Bone marrow (tissue), 2 donors: ENCODE measurements around the gene ADARB2.
"Not testable (repeated sequence)": the region's sequence is repeated elsewhere in the genome, so short reads cannot be mapped to it uniquely, and the experiment has no call there.

Experiments
- DNase-seq, 2 donors: peaks; one replicate each; lab custom pipeline; 2025; lab: John Stamatoyannopoulos, UW

The ADARB2 gene

DNA sequence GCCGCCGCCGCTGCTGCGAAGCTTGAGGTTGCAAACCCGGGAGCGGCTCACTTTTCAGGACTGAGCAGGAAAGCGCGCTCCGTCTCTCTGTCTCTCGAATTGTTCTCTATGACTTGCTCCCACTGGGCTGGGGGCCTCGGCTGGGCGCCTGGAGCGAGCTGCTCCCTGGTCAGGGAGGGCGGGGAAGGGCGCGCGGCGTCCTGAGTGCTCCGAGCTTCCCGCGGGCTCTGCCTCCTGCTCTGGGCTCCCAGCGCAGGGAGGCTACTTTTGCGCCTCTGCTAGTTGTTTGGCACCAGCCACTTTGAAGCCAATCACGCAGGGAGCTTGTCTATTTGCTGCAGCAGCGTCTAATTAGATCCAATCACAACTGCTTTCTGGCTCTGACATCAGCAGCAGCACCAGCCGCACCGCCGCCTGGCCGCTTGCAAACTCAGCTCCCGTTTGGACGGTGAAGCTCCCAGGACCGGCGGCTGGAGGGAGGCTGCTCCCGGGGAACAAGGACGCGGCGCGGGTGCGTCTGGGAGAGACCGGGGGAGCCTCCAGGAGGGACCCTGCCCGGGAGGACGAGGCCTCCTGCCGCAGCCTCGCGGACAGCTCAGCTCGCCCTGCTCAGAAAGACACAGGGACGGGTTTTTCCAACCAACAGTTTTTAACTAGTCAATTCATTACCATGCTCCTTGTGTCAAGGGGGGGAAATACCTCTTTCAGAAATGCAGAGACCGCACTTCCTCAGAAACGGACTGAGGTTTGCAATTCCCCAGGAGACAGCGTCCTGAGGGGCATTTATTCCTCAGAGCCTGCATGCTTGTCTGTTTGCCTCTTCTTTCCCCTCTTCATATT is at the start of gene ADARB2:
TSS of gene ADARB2 (minus strand) at position 304 of the 840 bp plus-strand sequence.
- no peak for DNase-seq

DNA sequence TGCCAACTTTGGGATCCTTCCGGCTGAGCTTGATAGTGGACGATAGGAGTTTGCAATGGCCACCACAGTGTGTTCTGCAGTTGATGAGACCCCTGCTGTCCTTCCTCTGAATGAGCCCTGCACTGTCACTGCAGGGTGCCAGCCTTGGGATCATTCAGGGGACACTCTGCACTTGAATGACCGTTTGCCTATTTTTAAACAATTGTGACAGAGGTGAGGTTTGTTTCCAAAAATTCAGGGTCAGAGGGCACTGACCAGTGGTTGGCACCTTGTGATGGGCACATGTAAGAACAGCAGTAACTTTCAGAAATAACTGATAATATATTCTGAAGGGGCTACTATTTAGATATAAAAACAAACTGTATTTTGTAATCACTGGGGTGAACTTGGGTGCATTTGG is 48.5 kb upstream of the ADARB2 start:
- DNase-seq: no peak

DNA sequence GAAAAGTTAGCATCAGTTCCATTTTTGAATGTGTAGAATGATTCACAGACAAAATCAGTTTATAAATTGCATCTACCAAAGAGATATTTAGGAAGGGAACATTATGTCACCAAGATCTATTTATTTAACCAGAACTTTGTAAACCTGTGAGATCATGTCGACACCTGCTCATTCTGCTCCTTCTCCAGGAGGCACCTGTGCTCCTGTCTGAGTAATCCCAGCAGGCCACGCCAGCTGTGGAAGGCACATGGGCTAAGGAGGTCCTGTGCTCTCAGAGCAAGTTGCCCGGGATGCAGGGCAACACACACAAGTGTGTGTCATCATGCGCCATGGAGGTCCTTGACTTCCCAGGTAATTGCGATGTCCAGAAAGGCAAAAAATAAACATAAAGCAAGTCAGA is 45.5 kb upstream of the ADARB2 start:
- no peak for DNase-seq

DNA sequence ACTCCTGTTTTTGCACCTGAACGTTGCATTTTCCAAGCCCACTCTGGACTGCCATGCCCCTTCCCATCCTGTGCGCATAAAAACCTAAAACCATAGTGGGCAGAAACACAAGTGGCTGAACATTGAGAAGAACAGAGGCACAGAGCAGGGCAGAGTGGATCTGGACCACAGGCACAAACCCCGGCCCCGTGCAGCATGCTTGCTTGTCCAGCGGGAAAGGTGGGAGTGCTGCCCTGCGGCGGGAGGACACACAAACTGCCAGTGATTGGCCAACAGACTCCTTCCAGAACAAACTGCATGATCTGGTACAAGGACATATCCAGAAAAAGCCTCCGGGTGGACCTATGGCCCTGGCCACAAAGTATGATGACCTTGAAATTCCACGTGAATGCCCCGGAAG is 42.5 kb upstream of the ADARB2 start:
- DNase-seq: no peak

DNA sequence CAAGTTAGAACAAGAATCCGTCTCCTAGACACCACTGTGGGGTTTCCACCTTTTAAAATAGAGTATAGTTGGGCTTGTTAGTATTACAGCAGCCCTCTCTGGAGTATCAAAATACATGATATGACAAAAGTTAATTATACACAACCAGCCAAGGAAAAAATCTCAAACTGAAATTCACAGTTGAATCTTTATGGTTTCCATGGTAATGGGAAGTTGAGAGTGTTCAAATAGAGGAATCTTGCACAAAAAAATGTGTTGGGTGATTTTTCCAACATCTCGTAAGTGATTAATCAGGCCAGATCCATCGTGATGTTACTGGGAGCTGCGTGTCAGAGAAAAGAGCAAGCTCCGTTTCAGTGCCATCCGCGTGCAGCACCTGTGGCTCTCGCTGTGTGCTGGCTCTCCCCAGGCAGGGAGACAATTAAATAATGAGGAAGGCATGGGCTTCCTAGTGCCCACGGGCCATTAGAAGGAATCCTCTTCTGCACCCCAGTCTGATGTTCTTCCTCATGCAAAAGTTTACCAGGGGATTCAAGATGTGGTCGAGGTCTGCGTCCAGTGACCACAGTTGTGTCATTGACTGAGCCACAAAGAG is 41.1 kb upstream of the ADARB2 start:
- DNase-seq: no peak

DNA sequence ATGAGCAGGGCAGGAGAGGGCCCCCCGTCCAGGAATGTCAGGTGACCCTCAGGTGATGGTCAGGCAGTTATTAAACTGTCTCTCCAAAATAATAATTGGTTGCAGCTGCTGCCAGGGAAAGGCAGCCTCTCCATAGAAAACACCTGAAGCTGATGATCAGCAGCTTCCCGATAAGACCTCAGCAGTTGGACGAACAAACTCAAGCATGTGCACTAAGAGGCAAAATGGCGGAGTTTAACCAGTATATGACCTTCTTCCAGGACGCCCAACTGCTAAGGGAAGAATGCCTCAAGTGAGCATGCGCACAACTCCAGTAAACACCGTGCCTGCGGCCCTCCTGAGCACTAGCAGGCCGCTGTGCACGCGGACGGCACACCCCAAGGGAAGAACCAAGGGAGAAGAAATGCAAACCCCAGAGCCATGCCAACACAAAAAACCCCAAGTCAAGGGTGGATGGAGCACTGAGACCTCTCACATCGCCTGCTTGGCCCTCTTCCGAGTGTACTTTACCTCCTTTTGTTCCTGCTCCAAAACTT is 38.9 kb upstream of the ADARB2 start:
- no peak for DNase-seq

DNA sequence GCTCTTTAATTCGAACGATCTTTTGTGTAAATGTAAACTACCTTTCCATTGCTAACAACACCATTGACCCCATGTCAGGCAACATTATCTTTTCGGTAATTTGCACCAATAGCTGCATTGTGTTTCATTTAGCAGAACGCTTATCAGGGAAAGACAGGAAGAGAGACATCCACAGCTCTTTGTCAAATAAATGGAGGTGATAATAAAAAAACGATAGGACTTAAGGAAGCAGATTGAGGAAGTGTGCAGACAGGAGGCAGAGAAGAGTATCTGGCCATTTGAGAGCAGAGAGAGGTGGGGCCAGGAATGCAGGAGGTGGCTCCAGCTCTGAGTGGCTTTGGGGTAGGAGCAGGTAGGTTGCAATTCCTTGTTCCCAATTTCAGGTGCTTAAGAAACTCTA is 37.5 kb upstream of the ADARB2 start:
- no peak for DNase-seq

DNA sequence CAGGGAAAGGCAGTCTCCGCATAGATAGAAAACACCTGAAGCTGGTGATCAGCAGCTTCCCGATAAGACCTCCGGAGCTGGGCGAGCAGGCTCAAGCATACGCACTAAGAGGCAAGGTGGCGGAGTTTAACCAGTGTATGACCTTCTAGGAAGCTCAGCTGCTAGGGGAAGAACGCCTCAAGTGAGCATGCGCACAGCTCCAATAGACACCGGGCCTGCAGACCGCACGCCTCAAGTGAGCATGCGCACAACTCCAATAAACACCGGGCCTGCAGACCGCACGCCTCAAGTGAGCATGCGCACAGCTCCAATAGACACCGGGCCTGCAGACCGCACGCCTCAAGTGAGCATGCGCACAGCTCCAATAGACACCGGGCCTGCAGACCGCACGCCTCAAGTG is 35.9 kb upstream of the ADARB2 start:
- DNase-seq: not testable (repeated sequence)

DNA sequence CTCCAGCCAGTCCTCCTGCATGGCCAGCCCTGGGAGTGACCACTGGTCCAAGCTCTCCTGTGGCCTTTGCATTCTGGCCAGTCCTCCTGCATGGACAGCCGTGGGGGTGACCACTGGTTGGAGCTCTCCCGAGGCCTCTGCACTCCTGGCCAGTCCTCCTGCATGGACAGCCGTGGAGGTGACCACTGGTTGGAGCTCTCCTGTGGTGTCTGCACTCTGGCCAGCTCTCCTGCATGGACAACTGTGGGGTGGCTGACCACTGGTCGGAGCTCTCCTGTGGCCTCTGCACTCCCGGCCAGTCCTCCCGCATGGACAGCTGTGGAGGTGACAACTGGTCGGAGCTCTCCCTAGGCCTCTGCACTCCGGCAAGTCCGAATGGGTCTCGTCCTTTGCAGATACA is 28.7 kb upstream of the ADARB2 start:
- no peak for DNase-seq

DNA sequence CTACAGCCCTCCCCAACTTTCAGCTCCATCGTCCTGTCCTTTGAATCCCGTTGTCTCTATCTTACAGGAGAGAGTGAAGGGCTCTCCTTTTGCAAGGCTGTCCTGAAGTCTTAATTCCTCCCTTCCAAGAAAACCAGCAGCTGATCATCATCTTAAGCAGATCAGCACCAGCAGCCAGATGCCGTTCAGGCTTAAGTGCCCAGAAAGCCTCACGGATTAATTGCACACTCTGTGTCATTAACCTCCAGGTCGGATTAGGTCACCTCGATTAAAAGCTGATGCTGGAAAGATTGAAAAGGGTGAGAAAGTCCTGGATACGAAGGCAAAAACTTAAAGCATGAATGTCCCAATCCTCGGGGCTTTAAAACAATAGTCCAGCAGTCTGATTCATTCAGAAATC is 24.8 kb upstream of the ADARB2 start:
- no peak for DNase-seq

DNA sequence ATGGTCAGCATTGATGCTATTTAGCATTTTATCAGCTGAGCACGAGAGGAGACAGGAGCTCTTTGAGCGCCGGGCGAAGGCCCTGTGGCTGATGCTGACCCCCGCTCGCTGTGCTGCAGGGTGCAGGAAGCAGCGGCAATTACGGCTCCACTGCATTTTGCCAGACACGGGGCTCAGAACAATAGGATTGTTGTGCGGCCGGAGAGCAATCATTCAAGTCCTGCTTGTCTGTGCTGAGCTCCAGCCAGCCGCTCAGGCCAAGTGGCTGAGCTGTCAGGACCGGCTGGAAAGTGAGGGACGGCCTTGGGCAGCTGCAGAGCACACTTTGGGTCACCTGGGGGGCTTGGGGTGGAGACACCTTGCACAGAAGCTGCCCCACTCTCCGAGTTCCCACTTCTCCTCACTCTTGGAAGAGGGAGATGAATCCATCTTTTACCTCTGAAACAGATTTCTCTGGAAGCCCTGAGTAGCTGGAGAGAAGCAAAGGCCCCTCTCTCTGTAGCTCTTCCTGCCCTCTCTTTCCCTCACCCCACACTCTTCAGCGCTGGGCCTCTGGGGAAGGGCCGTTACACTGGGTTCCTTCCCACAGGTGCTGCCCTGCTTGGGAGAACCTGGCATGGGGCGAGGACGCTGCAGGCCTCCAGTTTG is 17.3 kb upstream of the ADARB2 start:
- no peak for DNase-seq

DNA sequence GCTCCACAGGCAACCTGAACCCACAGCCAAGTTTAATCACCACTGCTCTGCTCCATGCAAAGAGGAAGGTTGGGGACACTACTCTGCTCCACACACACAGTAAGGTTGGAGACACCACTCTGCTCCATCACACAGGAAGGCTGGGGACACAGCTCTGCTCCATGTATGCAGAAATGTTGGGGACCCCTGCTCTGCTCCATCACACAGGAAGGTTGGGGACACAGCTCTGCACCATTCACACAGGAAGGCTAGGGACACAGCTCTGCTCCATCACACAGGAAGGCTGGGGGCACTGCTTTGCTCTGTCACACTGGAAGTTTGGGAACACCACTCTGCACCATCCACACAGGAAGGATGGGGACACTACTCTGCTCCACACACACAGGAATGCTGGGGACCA is 14.8 kb upstream of the ADARB2 start:
- no peak for DNase-seq

DNA sequence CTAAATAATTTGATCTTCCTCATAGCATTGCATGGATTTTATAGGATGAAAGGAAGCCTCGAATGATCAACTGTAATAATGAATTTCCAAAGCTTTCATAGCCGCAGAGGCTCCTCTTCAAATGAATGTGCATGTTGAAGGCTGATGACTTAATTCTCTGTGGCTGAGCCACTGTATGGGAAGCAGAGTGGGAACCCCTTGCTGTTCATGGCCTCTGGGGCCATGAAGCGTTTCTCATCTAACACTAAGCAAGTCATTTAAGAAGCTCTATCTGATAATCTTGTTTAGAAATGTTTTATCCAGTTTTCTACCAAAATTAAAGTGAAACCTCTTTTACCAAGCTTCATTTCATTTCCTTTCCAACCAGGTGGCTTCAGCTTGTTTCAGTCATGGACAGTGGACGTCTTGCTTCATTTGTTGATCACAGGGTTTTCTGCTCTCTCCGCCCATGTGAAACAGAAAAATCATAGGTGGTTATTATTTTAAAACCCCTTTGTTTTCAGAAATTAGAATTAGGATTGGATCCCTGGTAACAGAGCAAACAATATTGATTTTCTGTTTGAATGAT is 10.3 kb upstream of the ADARB2 start:
- no peak for DNase-seq

DNA sequence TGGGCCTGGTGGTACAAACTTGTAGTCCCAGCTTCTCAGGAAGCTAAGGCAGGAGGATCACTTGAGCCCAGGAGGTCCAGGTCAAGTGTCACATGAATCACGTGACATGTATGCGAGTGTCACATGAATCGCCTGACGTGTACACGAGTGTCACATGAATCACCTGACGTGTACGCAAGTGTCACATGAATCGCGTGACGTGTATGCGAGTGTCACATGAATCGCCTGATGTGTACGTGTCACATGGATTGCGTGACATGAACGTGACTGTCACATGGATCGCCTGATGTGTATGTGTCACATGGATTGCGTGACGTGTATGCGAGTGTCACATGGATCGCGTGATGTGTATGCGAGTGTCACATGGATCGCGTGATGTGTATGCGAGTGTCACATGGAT is 9.5 kb upstream of the ADARB2 start:
- DNase-seq: no peak

DNA sequence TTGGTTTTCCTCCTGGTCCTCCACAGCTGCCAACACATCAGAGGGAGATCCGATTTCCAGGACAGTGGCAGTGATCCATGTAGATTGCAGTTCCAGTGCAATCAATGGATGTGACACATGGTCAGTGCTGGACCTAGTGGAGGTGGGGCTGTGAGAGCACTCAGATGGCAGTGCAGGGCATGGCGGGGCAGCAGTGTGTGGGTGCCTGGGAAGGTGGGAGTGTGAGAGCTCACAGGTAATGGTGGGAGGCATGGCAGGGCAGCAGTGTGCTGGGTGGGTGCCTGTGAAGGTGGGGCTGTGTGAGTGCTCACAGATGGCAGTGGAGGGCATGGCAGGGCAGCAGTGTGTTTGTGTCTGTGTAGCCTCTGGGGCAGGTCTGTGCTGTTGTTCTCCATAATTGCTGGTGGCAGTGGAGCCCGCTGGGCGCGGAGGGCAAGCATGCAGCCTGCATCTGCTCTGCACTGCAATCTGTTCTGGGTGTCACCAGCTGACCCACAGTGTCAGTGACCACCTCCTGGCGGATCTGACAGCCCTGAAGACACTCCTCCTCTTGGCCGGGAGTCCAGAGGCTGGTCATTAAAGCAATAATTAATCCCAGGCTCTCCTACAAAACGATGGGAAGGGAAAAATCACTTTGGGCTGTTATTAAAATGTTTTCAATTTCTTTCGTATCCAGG is 8.6 kb upstream of the ADARB2 start:
- no peak for DNase-seq

DNA sequence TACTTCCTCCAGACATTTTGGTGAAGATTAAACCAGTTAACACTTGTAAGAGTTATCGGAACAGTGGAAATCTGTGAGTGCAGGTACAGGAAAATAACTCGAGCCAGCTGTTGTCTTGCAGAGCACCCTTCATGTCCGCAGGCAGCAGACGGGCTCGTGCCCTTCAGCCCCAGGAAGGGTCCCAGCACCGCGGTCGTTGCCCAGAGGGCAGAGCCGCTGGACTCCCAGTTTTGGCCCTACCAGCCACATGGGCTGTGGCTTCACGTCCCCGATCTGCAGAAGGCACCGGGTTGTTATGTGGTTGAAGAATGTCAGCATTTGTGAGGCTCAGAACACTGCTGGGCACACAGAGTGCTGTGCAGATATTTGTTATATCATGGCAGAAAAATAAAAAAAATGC is 7.2 kb upstream of the ADARB2 start:
- DNase-seq: no peak

DNA sequence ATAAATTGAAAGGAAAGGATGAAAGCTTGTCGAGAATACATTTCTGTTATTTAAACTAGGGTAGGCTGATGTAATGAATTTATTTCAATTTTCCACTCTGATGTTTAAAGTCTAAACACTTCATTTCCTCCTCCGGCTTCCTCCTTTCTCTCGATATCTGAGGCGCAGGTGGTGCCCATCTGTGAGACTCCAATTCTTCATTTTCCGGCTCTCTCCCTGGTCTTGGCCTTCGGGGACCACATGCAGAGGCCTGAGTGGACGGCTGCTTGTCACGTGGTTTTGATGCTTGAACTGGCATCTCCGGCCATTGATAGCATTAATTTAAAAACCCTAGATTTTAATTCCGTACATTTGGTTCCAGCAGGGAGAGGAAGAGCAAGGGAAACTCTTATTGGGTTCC is 5.8 kb upstream of the ADARB2 start:
- DNase-seq: no peak

DNA sequence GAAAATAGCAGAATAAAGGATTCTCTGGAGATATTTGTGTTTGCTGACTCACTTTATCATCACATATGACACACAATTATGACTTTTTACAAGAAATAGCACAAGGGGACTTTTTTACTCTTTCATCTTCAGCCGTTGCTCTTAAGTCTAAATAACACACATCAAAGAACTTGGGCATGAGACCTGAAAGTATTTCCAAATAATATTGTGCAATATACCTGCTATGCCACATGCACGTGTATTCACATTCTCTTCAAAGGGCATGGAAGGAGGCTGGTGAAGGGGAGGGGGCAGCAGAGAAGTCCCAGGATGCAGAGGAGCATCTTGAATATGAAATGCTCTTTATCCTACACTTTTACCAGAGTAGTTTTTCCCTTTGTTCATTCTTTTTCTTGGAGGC is 4.1 kb upstream of the ADARB2 start:
- DNase-seq: no peak

DNA sequence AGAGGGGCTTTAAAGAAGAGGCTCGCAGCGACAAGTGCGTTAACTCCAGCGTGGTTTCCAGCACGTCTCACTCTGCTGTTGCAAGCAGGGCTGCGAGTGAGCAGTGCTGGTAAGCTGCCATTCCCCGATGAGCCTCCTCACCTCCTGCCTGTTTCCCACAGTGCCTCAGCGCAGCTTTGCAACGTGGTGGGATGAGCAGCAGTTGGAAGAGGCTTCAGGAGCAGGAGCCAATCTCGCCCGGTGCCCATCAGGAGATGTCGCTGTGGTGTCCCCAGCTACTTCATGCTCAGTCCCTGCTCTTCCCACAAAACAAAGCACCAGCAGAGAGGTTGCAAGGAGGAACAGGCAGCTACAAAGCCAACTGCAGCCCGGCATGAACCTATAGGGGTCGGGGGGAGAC is 2.4 kb upstream of the ADARB2 start:
- DNase-seq: no peak

DNA sequence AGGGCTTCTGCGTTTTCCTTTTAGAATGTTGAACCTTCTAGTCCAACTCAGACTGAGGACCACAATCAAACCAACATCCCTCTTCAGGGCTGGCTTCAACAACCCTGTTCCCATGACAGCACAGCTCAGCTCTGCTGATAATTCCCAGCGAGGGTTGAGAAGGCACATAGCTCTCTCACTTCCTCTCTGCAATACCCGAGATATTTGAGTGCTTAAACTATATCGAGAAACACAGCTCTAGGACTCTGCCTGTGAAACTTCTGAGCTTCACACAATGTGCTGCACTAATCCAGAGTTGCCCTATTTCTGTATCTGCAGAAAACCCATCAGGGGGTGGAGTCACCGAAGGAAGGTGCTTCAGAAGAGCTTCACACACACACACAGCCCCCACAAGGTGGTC is 1.6 kb upstream of the ADARB2 start:
- no peak for DNase-seq

DNA sequence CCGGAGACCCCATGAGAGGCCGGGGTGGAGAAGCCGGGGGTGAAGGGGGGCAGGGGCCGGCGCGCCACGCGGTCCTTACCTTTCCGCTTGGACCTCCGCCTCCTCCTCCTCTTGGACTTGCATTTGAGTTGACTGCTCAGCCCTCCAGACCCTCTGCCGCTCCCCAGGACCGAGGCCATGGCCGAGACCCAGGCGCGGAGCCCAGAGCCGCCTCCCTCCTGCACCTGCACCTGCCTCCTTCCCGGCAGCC is 428 bp downstream of the ADARB2 start:
- no peak for DNase-seq

DNA sequence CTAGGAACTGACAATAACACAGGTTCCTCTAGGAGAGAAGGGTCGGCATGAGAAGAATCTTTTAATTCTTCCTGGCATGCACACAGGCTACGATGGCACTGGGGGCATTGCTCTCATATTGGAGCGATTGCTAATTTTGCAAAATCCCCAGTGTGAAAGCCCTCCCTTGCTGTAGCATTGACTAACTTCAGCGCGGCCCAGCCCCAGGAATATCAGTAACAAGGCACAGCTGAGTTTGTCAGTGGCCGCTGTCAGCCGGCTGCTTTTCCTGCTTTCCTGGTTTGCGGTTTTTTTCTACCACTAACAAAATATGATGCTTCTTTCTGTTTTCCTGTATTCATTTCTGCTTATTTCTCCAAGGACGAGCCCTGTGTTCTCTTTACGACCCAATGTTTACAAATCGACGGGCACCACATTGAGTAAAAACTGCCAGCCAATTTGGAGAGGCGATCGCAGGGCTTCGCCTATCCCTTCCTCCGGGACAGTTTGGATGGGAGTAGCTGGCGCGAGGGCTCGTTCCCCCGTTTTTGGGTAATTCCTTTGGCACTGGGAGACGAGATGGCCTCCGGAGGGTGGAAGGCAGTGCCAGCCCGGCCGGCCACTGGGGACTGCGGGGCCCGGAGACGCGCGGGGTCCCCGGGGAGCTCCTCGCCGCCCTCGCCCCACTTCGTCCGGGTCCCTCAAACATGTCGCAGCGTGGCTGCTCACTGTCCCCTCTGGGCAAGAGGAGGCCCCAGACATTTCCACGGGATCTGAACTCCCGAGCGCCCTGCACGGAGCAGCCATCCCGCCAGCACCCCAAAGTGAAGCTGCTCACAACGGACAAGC is 967 bp downstream of the ADARB2 start:
- DNase-seq: no peak
